GM18499 (cell line): Measurements from ENCODE around the gene HOXD10.

Experiments
- ATAC-seq: cut with Tn5 transposase; IDR thresholded peaks from one replicate; pipeline ENCODE4 v1.9.1; 2021; ENCODE audit warnings: moderate number of reproducible peaks; ENCODE audit not compliant: insufficient read depth, unreplicated experiment

Gene HOXD10

DNA sequence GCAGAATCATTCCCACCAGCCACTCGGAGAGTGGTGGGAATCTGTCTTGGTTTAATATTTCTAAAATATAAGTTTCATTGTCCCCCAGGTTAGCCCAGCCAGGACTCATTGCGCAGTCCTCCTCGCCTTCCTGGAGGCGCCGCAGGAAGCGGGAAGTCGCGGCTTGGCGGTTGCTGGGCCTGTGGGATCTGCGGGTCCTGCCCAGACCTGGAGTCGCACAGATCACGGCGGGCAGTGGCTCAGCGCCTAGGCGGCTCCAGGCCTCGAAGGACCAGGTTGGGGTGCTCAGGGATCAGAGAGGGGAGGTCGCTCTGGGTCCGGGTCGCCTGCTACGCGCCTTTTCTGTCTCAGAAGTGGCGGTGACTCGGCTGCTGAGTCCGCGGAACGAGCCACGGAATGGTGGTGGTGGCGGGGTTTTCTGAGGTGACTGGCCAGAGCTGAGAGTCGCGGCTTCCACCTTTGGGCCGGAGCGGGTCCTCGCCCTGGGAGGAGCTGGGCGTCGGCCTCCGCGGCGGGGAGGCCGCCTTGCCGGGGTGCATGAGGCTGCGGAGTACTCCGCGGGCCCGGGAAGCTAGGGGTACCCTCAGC is 43.2 kb downstream of the HOXD10 start:
- ATAC-seq = no peak

DNA sequence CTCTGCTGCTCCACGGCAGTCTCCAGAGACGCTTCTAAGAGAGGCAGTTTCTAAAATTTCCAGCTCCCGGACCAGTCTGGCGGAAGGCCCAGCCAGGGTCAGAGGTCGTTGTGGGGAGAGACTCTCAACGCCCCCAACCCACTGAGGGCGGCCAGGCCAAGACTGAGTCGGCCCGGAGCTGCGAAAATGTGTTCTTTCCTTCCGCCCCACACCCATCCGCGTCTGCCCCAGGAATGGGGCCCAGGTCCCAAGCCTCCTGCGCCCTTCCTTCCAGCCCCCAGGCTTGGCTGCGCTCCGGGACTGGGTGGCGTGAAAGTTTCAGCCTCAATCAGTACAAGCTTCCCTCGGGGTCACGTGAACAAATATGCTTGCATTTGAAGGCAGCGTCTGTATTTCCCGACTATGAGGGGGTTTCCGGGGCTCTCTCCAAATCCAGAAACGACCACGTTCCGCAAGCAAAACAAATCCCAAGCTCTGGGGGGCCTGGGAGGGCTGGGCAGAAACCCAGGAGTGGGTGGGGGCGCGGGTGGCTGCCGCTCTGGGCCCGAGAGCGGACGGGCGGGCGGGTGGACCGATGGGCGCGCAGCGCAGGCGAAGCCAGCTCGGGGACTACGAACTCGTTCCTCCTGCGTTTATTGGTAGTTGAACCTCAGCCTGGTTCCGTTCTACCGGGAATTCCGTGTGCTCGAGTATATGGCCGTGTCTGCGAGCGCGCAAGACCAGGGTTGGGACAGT is 43.8 kb downstream of the HOXD10 start:
- ATAC-seq = no peak

DNA sequence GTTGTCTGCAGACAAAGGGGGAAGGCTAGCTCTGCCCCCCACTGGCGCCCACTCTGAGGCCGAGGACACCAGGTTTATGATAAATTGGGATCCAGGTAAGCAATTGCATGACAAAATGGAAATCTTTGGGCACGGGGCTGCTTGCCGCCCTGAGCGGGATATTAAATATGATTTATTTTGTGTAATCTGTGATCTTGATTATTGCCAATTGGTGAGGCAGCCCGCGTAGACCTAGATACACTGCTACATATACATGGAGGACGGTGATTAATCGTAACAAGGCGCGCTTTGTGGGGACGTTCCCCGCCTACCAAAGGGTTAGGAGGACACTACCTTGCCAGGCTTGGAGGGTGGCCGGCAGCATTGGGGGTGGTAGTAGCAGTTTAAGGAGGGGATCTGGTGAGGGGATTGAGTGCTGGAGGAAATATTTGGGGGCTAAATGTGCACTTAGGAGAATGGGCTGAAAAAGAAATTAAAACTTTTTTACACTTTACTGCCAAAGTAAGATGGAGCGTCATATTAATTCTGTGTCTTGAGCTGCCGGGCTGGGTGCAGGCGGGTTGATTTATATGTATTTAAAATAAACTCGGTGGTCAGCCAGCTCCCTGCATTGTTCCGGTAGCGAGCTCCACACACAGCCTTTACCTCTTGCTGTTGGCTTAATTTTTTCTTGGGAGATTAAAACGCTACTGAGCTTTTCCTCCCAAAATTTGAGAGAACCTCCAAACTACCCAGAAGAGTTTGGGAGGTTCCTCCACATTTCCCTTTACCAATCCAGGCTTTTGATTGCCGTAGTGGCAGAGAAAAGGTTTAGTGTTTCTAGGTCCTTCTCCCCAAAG is 44.6 kb downstream of the HOXD10 start:
- ATAC-seq = no peak

DNA sequence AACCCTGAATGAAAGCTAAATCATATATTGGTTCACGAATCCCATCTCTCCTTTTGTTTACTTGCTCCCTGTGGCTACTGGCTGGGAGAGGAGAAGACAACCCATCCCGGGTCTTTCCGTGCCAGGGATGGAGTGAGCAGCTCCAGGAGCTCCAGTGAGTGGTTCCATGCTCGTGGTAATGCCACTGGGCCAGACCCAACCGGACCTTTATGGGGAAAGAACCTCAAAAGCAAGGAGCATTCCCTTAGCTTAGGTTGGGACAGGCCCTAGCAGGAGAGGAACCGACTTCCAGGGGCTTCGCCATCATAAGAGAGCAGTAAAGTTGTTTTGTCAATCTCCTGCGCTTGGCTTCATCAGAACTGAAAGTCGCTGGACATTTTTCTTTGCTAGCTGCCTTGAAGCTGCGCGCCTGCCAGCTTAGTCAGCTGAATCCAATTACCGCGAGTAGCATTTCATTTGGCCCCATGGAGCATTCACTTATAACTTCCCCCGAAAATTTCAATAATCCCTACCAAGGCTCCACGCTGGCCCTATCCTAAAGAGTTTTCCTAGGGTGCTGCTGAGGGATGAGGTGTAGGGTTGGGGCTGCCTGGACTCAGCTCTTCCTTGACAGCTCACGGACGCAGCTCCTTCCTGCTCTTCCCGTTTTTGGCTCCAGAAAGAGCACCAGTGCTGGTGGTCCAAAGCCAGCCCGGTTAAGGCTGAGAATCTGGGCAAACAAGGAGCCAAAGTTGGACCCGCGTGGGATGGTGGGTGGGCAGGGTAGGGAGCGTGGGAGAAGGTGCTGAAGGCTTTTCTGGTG is 45.4 kb downstream of the HOXD10 start:
- no peak for ATAC-seq

DNA sequence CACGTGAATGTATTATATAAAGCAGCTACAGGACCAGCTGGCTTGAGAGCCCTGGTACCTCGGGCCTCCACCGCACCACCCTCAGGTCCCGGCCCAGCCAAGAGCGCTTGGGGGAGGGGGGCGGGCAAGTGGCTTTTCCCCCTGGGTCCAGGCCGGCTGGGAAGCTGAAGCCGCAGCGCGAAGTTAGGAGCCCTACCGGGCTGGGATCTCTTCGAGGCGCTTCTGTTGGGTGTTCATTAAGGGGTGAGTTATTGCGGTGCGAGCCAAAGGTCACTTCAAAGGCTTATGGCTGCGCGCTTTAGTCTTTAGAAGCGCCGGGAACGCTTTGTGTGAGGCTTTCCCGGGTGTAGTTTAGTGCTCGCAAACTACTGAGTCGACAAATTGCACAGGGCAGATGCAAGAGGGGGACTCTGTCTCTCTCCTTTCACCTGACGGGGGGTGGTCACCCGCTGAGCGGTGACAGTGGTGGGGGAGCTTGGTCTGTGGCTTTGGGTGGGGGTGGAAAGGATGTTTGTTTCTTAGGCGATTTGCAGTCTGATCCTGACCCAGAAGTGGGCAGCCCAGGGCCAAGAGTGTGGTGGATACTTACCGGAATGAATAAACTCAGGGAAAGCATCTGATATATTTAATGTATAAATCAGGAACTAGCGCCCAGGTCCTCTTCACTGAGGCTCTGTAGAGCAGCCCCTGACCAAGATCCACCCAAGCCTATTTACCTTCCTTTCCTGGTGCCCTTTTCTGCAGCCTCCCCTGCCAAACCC is 46.5 kb downstream of the HOXD10 start:
- no peak for ATAC-seq

DNA sequence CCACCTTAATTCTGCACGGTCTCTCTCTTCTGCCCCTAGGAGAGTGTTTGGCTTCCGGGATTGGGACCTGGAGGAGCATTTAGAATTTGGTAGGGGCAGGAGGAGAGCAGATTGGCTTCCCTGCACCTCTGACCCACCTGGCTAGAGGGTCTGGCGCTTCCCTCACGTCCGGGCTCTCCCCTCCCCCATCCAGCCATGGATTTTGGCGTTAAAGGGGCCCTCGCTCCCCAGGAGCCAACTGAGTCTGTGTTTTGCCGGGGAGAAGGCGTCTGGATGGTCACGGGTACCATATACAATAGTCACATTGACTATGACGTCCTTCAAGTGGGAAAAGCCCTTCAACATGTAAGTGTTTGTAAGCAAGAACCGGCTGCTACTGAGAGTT is 47.1 kb downstream of the HOXD10 start:
- no peak for ATAC-seq

DNA sequence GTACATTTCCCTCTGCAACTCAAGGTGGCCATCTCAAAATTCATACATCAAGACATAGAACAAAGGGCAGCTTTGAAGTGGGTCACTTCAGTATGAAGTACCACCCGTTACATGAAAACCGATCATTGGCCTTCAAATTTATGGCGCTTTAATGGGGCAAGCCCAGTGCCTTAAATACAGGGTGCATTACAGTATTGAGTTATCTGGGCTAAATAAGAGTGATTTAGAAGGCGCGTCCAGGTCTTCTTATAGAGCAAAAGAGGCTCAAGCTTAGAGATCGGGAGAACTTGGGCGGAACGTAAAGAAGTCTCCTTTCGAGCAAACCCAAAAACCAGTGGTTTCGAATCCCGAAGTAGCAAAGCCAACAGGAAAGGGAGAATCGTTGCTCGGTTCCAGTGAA is 47.6 kb downstream of the HOXD10 start:
- no peak for ATAC-seq

DNA sequence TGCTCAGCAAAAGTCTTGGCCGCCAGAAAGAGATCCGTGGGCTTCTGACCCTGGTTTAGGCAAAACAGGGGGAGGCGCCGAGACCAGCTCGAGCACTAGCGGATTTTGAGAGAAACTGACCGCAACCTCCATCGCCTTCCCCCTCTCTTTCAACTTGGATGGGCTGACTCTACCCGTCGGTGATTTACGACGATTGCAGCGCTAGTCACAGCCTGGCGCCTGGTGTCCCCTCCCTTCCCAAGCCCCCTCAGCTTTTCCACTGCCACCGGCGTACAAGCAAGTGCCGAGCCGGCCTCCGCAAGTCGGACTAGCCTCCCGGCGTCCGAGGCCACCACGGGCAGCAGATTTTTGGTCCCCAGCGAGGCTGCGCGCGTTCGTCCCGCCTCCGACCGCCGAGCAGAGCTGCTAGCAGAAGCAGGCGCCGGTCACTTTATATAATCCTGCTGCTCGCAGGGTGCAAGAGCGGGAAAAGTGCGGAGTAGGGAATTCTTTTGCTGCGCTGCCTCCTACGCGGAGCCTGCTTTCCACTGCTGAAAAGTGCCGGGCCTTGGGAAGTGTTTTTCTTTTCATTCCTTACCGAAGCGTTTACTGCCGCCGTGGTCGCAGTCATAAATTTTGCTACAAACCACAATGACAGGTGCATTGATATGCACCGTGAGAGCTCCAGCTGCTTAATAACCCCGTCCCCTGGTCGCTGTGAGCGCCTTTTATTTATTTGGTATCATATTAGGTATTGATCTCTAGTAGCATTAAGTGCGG is 48.2 kb downstream of the HOXD10 start:
- no peak for ATAC-seq

DNA sequence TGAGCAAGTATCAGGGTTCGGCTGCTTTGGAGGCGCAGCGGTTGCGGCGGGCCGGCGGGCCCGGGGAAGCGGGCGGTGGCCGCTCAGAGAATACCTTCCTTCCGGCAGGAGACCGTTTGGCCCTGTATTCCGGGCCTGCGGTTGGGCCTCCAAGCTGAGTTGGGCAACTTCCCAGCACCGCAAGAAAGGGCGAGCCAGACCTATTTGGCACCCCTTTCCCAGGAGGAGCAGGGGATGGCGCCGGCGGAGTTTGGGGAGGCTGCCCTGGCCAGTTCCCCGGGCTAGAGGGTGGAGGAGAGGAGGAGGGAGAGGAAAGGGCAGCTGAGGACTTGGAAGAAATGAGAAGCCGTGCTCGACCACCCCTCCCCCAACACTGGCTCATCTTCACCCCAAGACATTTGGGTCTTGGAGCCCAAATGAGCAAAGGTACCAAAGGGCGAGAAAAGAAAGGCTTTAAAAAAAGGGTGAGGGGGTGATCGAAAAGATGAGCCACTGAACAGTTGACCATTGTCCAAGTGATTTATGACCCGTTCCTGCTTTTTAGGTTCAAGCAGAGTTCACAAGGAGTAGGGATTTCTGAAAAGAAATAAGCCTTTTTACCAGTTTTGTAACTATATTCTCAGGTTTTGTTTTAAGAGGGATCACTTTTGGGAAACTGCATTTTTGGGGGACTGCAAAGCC is 48.9 kb downstream of the HOXD10 start:
- ATAC-seq = no peak

DNA sequence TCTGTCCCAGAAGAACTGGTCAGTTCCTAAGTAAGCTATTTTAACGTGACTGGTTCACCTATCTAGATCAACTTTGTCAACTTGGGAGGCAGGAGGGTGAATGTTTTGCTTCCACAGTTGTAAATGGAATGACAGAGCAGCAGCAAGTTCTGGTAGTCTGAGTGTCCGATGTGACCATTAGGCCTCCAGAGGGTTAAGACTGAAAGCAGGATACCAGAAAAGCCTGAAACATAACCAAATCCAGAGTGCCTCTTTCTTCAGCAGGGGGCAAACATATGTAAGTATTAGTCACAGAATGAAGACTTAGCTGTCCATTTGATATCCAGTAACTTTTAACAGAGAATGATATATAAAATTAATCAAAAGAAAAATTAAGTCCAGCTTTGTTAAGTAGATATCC is 49.7 kb downstream of the HOXD10 start:
- no peak for ATAC-seq

DNA sequence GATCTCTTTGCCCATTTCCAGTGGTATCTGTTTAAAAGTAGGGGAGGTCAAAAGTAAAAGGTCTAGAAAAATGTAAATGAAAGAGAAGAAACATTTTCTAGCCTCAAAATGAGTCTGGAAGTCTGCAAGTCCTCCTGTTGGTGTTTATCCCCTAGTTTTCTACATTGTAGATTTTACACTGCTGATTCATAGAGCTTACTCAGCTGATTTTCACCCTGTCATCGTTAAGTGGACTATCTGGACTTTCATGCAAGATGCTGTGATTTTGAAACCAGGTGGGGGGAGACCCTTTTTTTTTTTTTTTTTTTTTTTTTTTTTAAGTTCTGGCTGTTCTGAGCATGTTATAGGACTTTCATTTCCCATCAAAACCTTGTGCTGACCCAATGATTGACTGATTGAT is 50.8 kb downstream of the HOXD10 start:
- no peak for ATAC-seq

DNA sequence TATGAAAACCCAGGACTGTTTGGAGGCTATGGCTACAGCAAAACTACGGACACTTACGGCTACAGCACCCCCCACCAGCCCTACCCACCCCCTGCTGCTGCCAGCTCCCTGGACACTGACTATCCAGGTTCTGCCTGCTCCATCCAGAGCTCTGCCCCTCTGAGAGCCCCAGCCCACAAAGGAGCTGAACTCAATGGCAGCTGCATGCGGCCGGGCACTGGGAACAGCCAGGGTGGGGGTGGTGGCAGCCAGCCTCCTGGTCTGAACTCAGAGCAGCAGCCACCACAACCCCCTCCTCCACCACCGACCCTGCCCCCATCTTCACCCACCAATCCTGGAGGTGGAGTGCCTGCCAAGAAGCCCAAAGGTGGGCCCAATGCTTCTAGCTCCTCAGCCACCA is 52.6 kb downstream of the HOXD10 start:
- no peak for ATAC-seq
